Upper lobe of left lung (tissue), 4 donors: Measurements from ENCODE around the gene RCC1.

Source experiments
- CTCF ChIP-seq, 6 experiments: fragments of 450-650 bp in 4 of 6; fragments of 200-600 bp in 2 of 6; sonication (generic) in 2 of 6; IDR thresholded peaks; one replicate each; pipeline ENCODE4 v1.5.1; 2016 to 2019; ENCODE audit warnings: antibody characterized with exemption in 6 of 6
- EP300 ChIP-seq, 4 donors: sonication (generic); formaldehyde crosslinking; IDR thresholded peaks; one replicate each; pipeline ENCODE4 v1.5.1; 2017; ENCODE audit warnings: antibody characterized with exemption in 4 of 4, control low read depth in 2 of 4
- POLR2A ChIP-seq, 4 donors: fragments of 450-650 bp; IDR thresholded peaks; one replicate each; pipeline ENCODE4 v1.5.1; 2016 to 2017; ENCODE audit warnings: antibody characterized with exemption in 4 of 4, mild to moderate bottlenecking in 2 of 4
- POLR2AphosphoS5 ChIP-seq, 2 donors: sonication (generic); formaldehyde crosslinking; IDR thresholded peaks; one replicate each; pipeline ENCODE4 v1.5.1; 2017; ENCODE audit warnings: antibody characterized with exemption in 2 of 2

DNA sequence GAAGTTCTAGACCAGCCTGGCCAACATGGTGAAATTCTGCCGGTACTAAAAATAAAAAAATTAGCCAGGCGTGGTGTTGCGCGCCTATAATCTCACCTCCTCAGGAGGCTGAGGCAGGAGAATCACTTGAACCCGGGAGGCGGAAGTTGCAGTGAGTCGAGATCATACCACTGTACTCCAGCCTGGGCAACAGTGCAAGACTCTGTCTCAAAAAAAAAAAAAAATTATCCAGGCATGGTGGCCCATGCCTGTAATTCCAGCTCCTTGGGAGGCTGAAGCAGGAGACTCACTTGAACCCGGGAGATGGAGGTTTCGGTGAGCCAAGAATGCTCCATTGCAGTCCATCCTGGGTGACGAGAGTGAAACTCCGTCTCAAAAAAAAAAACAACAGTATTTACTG lies 67.7 kb downstream of the RCC1 start:
- TF ChIP-seq POLR2A (IDR thresholded peaks at IDR 0.05), result no peak
- no peak for TF ChIP-seq CTCF (IDR thresholded peaks at IDR 0.05)
- no peak for TF ChIP-seq POLR2AphosphoS5 (IDR thresholded peaks at IDR 0.05)
- TF ChIP-seq EP300 (IDR thresholded peaks at IDR 0.05), result no peak
